ENCODE data around the gene ANGPTL5. TPM values are rescaled to one million over a fixed set of nuclear protein-coding genes. Genes with fewer than 3 reads are reported as not detected.
"Not testable (repeated sequence)": the region's sequence is repeated elsewhere in the genome, so short reads cannot be mapped to it uniquely, and the experiment has no call there.

ANGPTL5 gene
- polyA plus RNA-seq (ENCODE audit: insufficient read length), result not detected
- long read RNA-seq, donor 1, result 0 reads
- long read RNA-seq, donor 2, result 0 reads
- long read RNA-seq, donor 3, result 0 reads
- long read RNA-seq, donor 4, result 0 reads
- long read RNA-seq, donor 5, result 0 reads
- long read RNA-seq, donor 6, result 0 reads
- long read RNA-seq, donor 7, result 0 reads
- long read RNA-seq, donor 8, result 0 reads

DNA sequence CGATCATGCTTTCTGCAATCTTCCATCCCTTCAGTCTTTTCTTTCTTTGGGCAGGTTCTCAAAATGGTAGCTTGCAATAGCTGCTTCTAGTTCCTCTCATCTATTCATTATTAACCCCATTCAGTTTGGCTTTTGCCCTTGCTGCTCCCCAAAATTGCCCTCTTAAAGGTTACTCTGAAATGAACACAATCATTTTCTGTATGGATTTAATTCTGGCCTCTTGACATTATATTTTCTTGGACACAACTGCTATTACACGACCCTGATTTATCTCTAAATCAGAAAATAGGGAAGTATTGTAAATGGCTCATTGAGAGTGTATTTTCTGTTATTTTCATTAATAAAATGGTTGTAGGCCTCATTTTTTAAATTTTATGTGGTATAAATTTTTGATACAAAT is at the start of gene ANGPTL5:
Gene ANGPTL5, minus strand, starts transcription at position 101 of the 400 bp plus-strand sequence. CDS start 8,613 bp downstream, outside the sequence.
- DNase-seq, result no peak

- not testable (repeated sequence) for DNase-seq
Observed at GRCh38 chr11:101964200-101964599, 47.9 kb upstream of the ANGPTL5 start.

- DNase-seq, result no peak
Observed at GRCh38 chr11:101960231-101960630, 43.9 kb upstream of the ANGPTL5 start.

GRCh38 chr11:101955701-101956100 is 39.4 kb upstream of the ANGPTL5 start:
- no peak for DNase-seq

GRCh38 chr11:101955278-101955677 is 39.0 kb upstream of the ANGPTL5 start:
- DNase-seq, result no peak

- DNase-seq, result no peak
Observed at GRCh38 chr11:101949680-101950220, 33.4 kb upstream of the ANGPTL5 start.

- DNase-seq, result no peak
Observed at GRCh38 chr11:101945448-101945847, 29.1 kb upstream of the ANGPTL5 start.

GRCh38 chr11:101944923-101945322 is 28.6 kb upstream of the ANGPTL5 start:
- DNase-seq, result no peak

DNA sequence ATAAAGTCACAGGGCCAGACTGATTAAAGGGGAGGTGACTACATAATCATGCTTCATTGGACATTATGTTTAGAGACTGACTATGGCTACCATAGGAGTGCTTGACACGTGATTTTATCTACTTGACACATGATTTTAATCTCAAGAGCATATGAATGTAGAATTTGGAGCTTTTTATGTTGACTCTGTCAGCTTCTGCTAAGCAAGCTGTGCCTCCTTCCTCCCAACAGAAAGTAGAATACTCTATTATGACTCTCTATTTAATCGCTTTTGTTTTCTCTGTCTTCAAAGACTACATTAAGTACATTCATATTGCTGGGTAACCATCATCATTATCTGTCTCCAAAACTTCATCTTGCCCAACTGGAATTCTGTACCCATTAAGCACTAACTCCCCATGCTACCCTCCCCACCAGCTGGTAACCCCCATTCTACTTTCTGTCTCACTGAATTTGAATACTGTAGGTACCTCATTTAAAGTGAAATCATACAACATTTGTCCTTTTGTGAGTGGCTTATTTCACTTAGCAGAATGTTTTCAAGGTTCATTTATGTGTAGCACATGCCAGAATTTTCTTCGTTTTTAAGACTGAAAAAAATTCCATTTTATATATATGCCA is 24.7 kb upstream of the ANGPTL5 start:
- DNase-seq, result no peak

DNA sequence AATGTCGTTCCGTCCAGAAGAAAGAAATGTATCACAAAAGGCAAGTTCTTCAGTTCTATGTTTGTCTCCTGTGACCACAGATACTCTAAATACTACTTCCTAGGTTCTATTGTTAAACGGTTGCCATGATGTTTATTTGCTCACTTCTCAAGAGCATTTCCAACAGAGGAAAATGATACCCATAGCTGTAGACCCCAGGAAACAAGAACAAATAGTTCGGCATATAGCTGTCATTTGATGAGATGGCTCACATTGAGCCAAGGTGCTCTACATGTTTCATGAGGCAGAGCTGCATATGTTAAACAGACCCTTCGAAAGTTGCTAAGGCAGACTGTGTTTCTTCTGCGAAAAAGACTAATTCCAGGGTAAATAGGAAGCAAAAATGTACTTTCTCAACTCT is 15.4 kb upstream of the ANGPTL5 start:
- DNase-seq, result no peak

DNA sequence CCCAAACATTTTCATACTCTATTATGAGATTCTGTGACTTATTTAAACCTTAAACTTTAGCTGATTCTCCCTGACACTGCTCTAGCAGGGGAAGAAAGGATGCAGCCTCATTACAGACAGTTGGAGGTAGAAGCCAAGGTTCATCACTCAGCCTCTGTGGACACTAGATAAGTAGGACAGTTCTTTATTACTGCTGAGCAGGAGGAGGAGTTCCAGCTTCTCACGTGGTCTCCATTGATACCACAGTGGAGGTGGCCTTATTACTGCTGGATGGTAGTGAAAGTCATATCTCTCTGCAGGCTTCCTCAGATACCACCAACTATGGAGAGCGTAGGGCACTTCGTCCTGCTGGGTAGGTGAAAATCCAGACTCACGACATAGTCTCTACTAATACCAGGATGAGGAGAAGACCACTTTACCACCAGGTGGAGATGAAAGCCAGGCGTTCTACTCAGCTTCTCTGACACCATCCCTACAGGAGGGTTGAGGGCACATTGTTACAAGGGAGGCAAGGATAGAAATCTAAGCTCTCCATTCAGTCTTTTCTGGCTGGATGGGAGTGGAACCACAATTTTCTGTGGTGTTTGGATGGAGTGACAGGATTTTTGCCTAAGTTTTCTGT is 13.1 kb upstream of the ANGPTL5 start:
- DNase-seq, result no peak

- no peak for DNase-seq
Observed at GRCh38 chr11:101923554-101923953, 7.2 kb upstream of the ANGPTL5 start.

DNA sequence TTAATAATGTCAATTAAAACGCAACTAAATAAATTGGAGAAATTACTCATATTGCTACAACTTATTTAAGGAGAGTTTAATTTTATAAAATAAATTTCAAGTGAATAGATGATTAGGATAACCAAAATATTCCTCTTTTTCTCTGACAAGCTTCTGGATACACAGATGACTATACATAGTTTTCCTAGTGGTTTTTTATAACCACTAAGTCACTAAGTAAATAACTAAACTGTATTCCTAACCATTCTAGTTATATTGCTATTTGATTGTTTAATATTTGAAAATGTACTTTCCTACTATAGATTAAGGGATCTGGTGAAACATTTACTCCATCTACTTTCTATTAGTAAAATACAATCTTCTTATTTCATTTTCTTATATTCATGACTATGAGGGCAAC is 4.7 kb upstream of the ANGPTL5 start:
- no peak for DNase-seq

GRCh38 chr11:101917226-101917625 is 904 bp upstream of the ANGPTL5 start:
- no peak for DNase-seq

DNA sequence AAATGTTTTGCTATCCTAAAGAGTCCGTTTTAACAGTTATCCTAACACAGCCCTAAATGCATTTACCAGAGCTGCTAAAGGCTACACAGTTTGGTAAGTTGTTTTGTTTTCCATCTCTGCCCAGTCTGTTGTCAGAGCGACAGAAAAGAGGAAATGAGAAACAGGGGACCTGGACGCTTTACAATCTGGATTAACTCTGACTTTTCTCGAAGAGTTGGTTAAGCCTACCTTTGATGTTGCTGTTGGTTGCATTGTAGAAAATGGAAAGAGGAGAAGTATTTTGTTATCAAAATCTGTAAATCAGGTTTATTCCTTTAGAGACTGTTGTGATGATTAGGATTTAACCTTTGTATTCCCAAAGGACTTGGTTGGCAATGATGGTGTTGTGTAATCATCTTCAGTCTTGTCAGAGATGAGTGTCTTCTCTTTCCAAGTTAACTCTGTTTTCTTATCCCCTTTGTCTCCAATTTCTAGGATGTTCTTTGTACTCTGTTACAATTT is 481 bp downstream of the ANGPTL5 start:
- peak; percentile 31 for DNase-seq

GRCh38 chr11:101914738-101915426 is 1.4 kb downstream of the ANGPTL5 start, which contains the start of gene CEP126:
TSS of gene CEP126 (plus strand) at chr11:101915010. CDS start at chr11:101915285, 275 bp downstream.
- peak; percentile 92 for DNase-seq

DNA sequence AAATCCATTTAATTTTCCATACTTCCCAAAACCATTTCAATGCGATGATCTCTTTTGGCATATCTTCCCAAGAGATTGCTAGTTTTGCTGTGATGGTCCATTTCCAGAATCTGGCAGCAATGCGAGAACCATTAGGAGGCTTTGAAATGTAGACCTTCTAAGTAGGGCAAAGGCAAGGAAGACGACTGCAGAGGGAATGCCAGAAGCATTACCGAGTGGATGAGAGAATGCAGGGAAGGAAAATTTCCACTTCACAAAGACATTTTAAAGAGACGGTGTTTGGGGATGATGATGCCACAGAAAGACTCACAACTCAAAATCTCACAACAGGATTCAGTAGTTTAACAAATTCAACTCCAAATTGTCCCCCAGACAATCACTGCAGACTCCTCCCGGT is 2.0 kb downstream of the ANGPTL5 start:
- no peak for DNase-seq

DNA sequence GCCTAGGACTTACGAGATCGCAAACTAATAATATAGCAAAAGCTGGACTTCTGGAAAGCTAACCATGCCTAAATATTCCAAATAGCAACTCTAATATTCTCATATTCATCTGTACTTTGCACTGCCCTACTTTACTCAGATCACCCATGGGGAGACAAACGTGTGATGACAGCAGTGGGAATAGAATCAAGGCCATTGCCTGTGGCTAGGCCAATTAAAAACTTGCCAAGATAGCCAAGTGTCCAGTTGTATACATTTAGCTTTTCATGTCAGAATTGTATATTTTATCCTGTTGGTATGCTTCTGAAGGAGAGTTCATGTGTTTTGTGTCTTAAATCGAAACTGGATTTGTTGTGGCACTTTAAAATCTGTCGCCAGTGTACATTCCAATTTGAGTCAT is 2.7 kb downstream of the ANGPTL5 start:
- DNase-seq, result no peak

DNA sequence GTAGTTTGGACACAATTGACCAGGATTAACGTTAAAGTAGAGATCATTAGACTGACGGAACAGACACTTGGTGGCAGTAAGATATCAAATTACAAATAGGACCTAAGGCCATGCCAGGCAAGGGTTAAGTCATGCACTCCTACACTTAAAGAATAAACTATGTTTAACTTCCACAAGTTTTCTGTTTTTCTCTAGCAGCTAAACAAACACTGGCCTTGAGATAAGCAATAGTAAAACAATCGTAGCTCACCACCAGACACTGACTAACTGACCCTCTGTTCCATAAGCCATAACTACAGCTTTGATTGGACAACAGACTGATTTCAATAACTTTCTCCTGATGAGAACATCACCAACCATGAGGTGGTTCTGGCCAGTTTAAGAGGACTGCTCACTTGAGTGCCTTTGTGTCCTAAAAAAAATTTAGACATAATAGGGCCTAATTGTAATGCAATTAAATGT is 3.5 kb downstream of the ANGPTL5 start:
- DNase-seq, result no peak

GRCh38 chr11:101909087-101909486 is 7.2 kb downstream of the ANGPTL5 start:
- DNase-seq, result no peak

DNA sequence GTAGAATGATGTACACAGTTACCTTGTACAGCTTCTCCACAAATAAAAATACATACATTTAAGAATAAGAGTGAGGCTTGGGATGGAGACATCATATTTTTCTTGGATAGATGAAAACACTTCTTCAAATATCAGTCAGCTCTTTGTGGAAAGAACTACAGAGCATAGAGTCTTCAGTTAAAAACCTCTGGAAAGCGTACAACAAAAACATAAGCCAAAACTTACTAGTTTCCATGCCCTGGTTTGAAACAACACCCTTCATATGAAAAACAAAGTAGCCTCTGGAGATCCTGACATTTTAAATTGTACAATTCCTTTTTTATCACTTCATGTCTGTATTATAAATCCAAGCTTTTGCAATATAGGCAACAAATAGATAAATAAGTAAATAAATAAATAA is 8.5 kb downstream of the ANGPTL5 start:
- no peak for DNase-seq

- DNase-seq, result no peak
Observed at GRCh38 chr11:101894505-101894904, 21.8 kb downstream of the ANGPTL5 start.

Data from left kidney (tissue), 8 donors.